H1 (cell line): Measurements from ENCODE around the gene RWDD4. TPM values are rescaled to one million over a fixed set of nuclear protein-coding genes. Genes with fewer than 3 reads are reported as not detected.

Experiments
- CTCF ChIA-PET: fragments of 300-600 bp; sonication (Branson Sonifier 250); formaldehyde crosslinking; loops from one replicate; lab custom pipeline; 2021; ENCODE audit not compliant: partially characterized antibody; lab: Charles Lee
- POLR2A ChIA-PET: fragments of 300-600 bp; sonication (Branson Sonifier 250); formaldehyde crosslinking; loops from one replicate; lab custom pipeline; 2021; ENCODE audit warnings: inconsistent platforms; ENCODE audit not compliant: partially characterized antibody; lab: Charles Lee
- DNase-seq, 2 experiments: peaks; one replicate each; pipeline versions ENCODE4 v3.0.0 to v3.0.0-alpha.2; 2010 to 2022; ENCODE audit warnings: low spot score in 2 of 2, low read depth in 1 of 2, mixed read lengths in 1 of 2
- FAIRE-seq: peaks from 2 replicates; lab custom pipeline; 2011; peaks lifted over from hg19 to GRCh38; lab: Jason Lieb, UNC
- H2AFZ ChIP-seq: 2 replicates; pipeline ENCODE4 v1.8.1; 2012; ENCODE audit warnings: low read length, inconsistent platforms
- H2AK5ac ChIP-seq: 2 replicates; pipeline ENCODE4 v1.6.1; 2013; ENCODE audit warnings: low read depth, low read length
- H2BK120ac ChIP-seq: replicated peaks from 2 replicates; pipeline ENCODE3; 2013; ENCODE audit warnings: low read depth, low read length, inconsistent platforms
- H2BK12ac ChIP-seq: 2 replicates; pipeline ENCODE4 v1.6.1; 2013; ENCODE audit warnings: low read depth, low read length
- H2BK15ac ChIP-seq: 2 replicates; pipeline ENCODE4 v1.6.1; 2013; ENCODE audit warnings: low read length
- H2BK20ac ChIP-seq: 2 replicates; pipeline ENCODE4 v1.6.1; 2013; ENCODE audit warnings: low read length
- H2BK5ac ChIP-seq: 2 replicates; pipeline ENCODE4 v1.6.1; 2013; ENCODE audit warnings: low read depth, low read length
- H3K14ac ChIP-seq: 2 replicates; pipeline ENCODE4 v1.6.1; 2013; ENCODE audit warnings: inconsistent platforms; ENCODE audit not compliant: insufficient read length
- H3K18ac ChIP-seq: 2 replicates; pipeline ENCODE4 v1.6.1; 2013; ENCODE audit warnings: low read length; ENCODE audit errors: extremely low read depth
- H3K23ac ChIP-seq: 2 replicates; pipeline ENCODE4 v1.6.1; 2013; ENCODE audit warnings: inconsistent platforms; ENCODE audit not compliant: insufficient read length
- H3K23me2 ChIP-seq: 2 replicates; pipeline ENCODE4 v1.6.1; 2013; ENCODE audit warnings: low read depth, low read length
- H3K27ac ChIP-seq: 2 replicates; pipeline ENCODE4 v1.6.1; 2011; ENCODE audit warnings: low read depth, low read length, inconsistent platforms
- H3K27me3 ChIP-seq, 4 experiments: replicated peaks in 1 of 4; 1 replicate in 1 of 4; 2 replicates in 3 of 4; pipeline versions ENCODE4 v1.6.1 to v1.8.1; 2011 to 2013; ENCODE audit warnings: low read length in 3 of 4, mild to moderate bottlenecking in 3 of 4, inconsistent platforms in 2 of 4, mixed read lengths in 2 of 4, moderate library complexity in 1 of 4; ENCODE audit not compliant: control insufficient read depth in 3 of 4, insufficient read depth in 3 of 4; ENCODE audit errors: extremely low read depth in 1 of 4
- H3K36me3 ChIP-seq, 4 experiments: 2 replicates each; pipeline versions ENCODE4 v1.6.1 to v1.8.1; 2011 to 2013; ENCODE audit warnings: mild to moderate bottlenecking in 4 of 4, low read length in 3 of 4, moderate library complexity in 2 of 4, control low read depth in 1 of 4, inconsistent platforms in 1 of 4; ENCODE audit not compliant: insufficient read depth in 4 of 4, control insufficient read depth in 2 of 4
- H3K4ac ChIP-seq: replicated peaks from 2 replicates; pipeline ENCODE3; 2013; ENCODE audit warnings: low read length, low read depth, mixed read lengths, inconsistent platforms; ENCODE audit not compliant: insufficient read length
- H3K4me1 ChIP-seq, 4 experiments: replicated peaks in 1 of 4; 1 replicate in 1 of 4; 2 replicates in 3 of 4; pipeline versions ENCODE4 v1.6.1 to v1.8.1; 2011 to 2013; ENCODE audit warnings: low read length in 3 of 4, inconsistent platforms in 2 of 4, mixed read lengths in 1 of 4; ENCODE audit not compliant: insufficient read depth in 4 of 4, control insufficient read depth in 3 of 4
- H3K4me2 ChIP-seq, 2 experiments: 2 replicates each; pipeline versions ENCODE4 v1.6.1 to v1.8.1; 2011 to 2013; ENCODE audit warnings: low read depth in 2 of 2, low read length in 2 of 2, control low read depth in 1 of 2, inconsistent platforms in 1 of 2, mild to moderate bottlenecking in 1 of 2; ENCODE audit not compliant: insufficient read depth in 1 of 2
- H3K4me3 ChIP-seq, 4 experiments: fragments of 200-600, 300-600 bp in 1 of 4; sonication (generic), shearing (Covaris generic), sonication (Bioruptor Twin) in 1 of 4; 2 replicates each; pipeline versions ENCODE4 v1.5.1 to v1.8.1; 2011 to 2016; ENCODE audit warnings: low read length in 4 of 4, low read depth in 3 of 4, control low read depth in 2 of 4, inconsistent platforms in 2 of 4, mild to moderate bottlenecking in 2 of 4, mixed read lengths in 1 of 4, moderate library complexity in 1 of 4; ENCODE audit not compliant: insufficient read depth in 2 of 4; ENCODE audit errors: extremely low read depth in 1 of 4
- H3K56ac ChIP-seq: replicated peaks from 2 replicates; pipeline ENCODE3; 2013; ENCODE audit warnings: low read depth, mild to moderate bottlenecking, mixed read lengths, low read length, inconsistent platforms; ENCODE audit not compliant: insufficient read length
- H3K79me1 ChIP-seq: 2 replicates; pipeline ENCODE4 v1.6.1; 2013; ENCODE audit warnings: low read depth, low read length, control low read depth
- H3K79me2 ChIP-seq, 2 experiments: 2 replicates each; pipeline versions ENCODE4 v1.6.1 to v1.8.1; 2012 to 2013; ENCODE audit warnings: low read length in 2 of 2, mild to moderate bottlenecking in 2 of 2, inconsistent platforms in 1 of 2; ENCODE audit not compliant: insufficient read depth in 2 of 2, control insufficient read depth in 1 of 2
- H3K9ac ChIP-seq, 4 experiments: replicated peaks in 1 of 4; 1 replicate in 1 of 4; 2 replicates in 3 of 4; pipeline versions ENCODE4 v1.6.1 to v1.8.1; 2011 to 2013; ENCODE audit warnings: low read depth in 3 of 4, low read length in 3 of 4, control low read depth in 2 of 4, mild to moderate bottlenecking in 2 of 4, moderate library complexity in 2 of 4, inconsistent platforms in 1 of 4; ENCODE audit errors: extremely low read depth in 1 of 4
- H3K9me3 ChIP-seq, 2 experiments: 2 replicates each; pipeline versions ENCODE4 v1.6.1 to v1.8.1; 2012 to 2013; ENCODE audit warnings: mild to moderate bottlenecking in 2 of 2, moderate library complexity in 2 of 2, control low read depth in 1 of 2, inconsistent platforms in 1 of 2, low read depth in 1 of 2, low read length in 1 of 2, mixed read lengths in 1 of 2; ENCODE audit not compliant: insufficient read depth in 2 of 2
- H4K20me1 ChIP-seq, 2 experiments: replicated peaks in 1 of 2; 2 replicates each; pipeline versions ENCODE3 to v1.8.1; 2011 to 2013; ENCODE audit warnings: inconsistent platforms in 2 of 2, low read length in 2 of 2, mild to moderate bottlenecking in 1 of 2; ENCODE audit not compliant: insufficient read depth in 2 of 2, control insufficient read depth in 1 of 2
- H4K5ac ChIP-seq: 2 replicates; pipeline ENCODE4 v1.6.1; 2013; ENCODE audit warnings: low read length, low read depth, mixed read lengths, inconsistent platforms; ENCODE audit not compliant: insufficient read length
- H4K8ac ChIP-seq: 2 replicates; pipeline ENCODE4 v1.8.0; 2013; ENCODE audit warnings: mild to moderate bottlenecking, moderate library complexity, low read length, inconsistent platforms; ENCODE audit not compliant: insufficient read depth; ENCODE audit errors: extremely low read depth
- H4K91ac ChIP-seq: replicated peaks from 2 replicates; pipeline ENCODE3; 2013; ENCODE audit warnings: low read length, mixed read lengths, inconsistent platforms; ENCODE audit not compliant: insufficient read length
- CTBP2 ChIP-seq: IDR thresholded peaks from 2 replicates; pipeline ENCODE4 v1.7.0; 2011; ENCODE audit warnings: borderline replicate concordance, mild to moderate bottlenecking, moderate library complexity, mixed read lengths, low read length; ENCODE audit not compliant: insufficient read depth, insufficient read length
- JUN ChIP-seq: IDR thresholded peaks from 2 replicates; pipeline ENCODE4 v1.6.1; 2011; ENCODE audit warnings: low read depth, mild to moderate bottlenecking, improper control_type of control experiment, low read length
- NANOG ChIP-seq: IDR thresholded peaks from 2 replicates; pipeline ENCODE4 v1.6.1; 2011; ENCODE audit warnings: low read length, low read depth, mild to moderate bottlenecking, inconsistent platforms; ENCODE audit not compliant: insufficient read depth, poor library complexity, severe bottlenecking
- NRF1 ChIP-seq: IDR thresholded peaks from 2 replicates; pipeline ENCODE4 v1.6.1; 2011; ENCODE audit warnings: mild to moderate bottlenecking, low read depth, low read length, improper control_type of control experiment
- POLR2A ChIP-seq, 2 experiments: IDR thresholded peaks; 1 replicate in 1 of 2; 2 replicates in 1 of 2; pipeline ENCODE4 v1.6.1; 2011; ENCODE audit warnings: low read depth in 2 of 2, low read length in 2 of 2, mild to moderate bottlenecking in 2 of 2; ENCODE audit errors: control extremely low read depth in 1 of 2
- RFX5 ChIP-seq: IDR thresholded peaks from 2 replicates; pipeline ENCODE4 v1.6.1; 2011; ENCODE audit warnings: low read depth, low read length, improper control_type of control experiment, borderline replicate concordance
- TBP ChIP-seq: IDR thresholded peaks from 2 replicates; pipeline ENCODE4 v1.6.1; 2011; ENCODE audit warnings: low read depth, low read length, improper control_type of control experiment
- WGBS, 2 experiments: shearing (Covaris generic) in 1 of 2; methylation state at CpG; one replicate each; pipeline versions ENCODE4 v1.1.6 to v1.1.7; 2013 to 2015; ENCODE audit warnings: low lambda C conversion rate in 2 of 2, mixed read lengths in 2 of 2, inconsistent platforms in 1 of 2, low coverage in 1 of 2, missing lambda C conversion rate in 1 of 2; ENCODE audit not compliant: insufficient replicate concordance in 2 of 2, insufficient coverage in 1 of 2, insufficient read length in 1 of 2; ENCODE audit errors: extremely low coverage in 1 of 2, missing lambda C conversion rate in 1 of 2; 5-methylcytosine and 5-hydroxymethylcytosine counted together
- polyA plus RNA-seq, 7 experiments: library from polyadenylated mRNA; depleted of rRNA in 3 of 7; stranded (reverse) in 5 of 7; unstranded in 2 of 7; fragments of >200 nt in 5 of 7; fragments of 200-250 nt in 2 of 7; gene quantifications; 1 replicate in 5 of 7; 2 replicates in 1 of 7; 4 replicates in 1 of 7; pipeline versions ENCODE4 v1.2.1 to v1.2.3, GENCODE V29; 2011 to 2013; ENCODE audit warnings: missing spikeins in 2 of 7, mixed read lengths in 2 of 7
- total RNA-seq: library from RNA; stranded (reverse); fragmentation: NEBNext Ultra II Directional; extraction: Animal tissue kit (Norgen Biotek cat#: 25700); gene quantifications from 2 replicates; pipeline ENCODE4 v1.2.1, GENCODE V29; 2021

The RWDD4 gene
- total and polyA plus RNA-seq, 2 of the 8 experiments (the other 6 are each of a cell fraction or from before 2014, with no cell fraction given): 5.4 to 18.9 TPM

DNA sequence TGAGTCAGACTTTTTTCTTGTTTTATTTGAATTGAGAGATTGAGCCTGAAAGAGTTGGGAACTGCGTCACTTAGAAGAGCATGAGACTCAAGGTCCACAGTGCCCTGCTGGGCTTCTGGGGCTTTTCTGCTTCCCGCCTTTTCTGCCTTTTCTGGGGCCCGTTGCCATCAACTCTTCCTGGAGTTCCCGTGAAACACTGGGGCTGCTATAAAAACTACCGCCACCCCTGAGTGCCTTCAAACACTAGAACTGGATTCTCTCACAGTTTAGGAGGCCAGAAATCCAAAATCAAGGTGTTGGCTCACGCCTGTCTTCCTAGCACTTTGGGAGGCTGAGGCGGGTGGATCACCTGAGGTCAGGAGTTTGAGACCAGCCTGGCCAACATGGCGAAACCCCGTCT lies 49.8 kb downstream of the RWDD4 start:
- Histone ChIP-seq H4K5ac (no peak overlapping the region), H2AFZ (no peak overlapping the region), H3K27ac (no peak overlapping the region), H3K23ac (no peak overlapping the region), H3K4me2 (no peak overlapping the region), H3K9ac (no peak overlapping the region), H3K36me3 (no peaks in the 10 kb centered on the region), H2BK120ac (no peak overlapping the region), H3K23me2 (no peaks in the 10 kb centered on the region; the same call in 1 of the 2 replicates), H3K79me1 (no peaks in the 10 kb centered on the region), H2BK12ac (no peak overlapping the region), H3K4ac (no peak overlapping the region), H4K8ac (no peak overlapping the region), H2BK20ac (no peak overlapping the region), H4K20me1 (no peaks in the 10 kb centered on the region), H3K4me3 (no peak overlapping the region), H3K9me3 (no peaks in the 10 kb centered on the region), H2BK5ac (no peak overlapping the region), H3K27me3 (no peaks in the 10 kb centered on the region), H3K18ac (no peak overlapping the region), H2BK15ac (no peak overlapping the region), H3K79me2 (no peaks in the 10 kb centered on the region), H2AK5ac (no peak overlapping the region), H4K91ac (no peak overlapping the region), H3K14ac (no peak overlapping the region), H3K4me1 (no peaks in the 10 kb centered on the region), H3K56ac (no peak overlapping the region)
- ChIA-PET POLR2A (interaction anchor here (1.4 kb wide), 1 partner anchor 164 kb away, joined by 3 read pairs; no protein-coding TSS in a partner anchor), CTCF (interaction anchor here (2.8 kb wide), 1 partner anchor 9 kb away, joined by 10 read pairs; no protein-coding TSS in a partner anchor)
- DNase-seq (no peak), FAIRE-seq (no peak)
- TF ChIP-seq RFX5 (no peak), POLR2A (IDR thresholded peaks at IDR 0.05; ENCODE audit: control extremely low read depth in 1 of 2, low read depth in 2 of 2, low read length in 2 of 2) (no peak), CTBP2 (no peak), JUN (no peak), TBP (no peak), NANOG (no peak), NRF1 (no peak)
- WGBS, 2 experiments: 83% methylated on average over 9 of the region's 9 CpGs; no CpG with 5 or more reads in 1 of the 2 experiments
